Prostate gland (tissue), 2 donors: ENCODE results near the gene ARHGEF4.

Experiments used
- CTCF ChIP-seq, 4 experiments: fragments of 200-600 bp in 2 of 4; fragments of 450-650 bp in 2 of 4; sonication (generic) in 2 of 4; IDR thresholded peaks; 1 replicate in 3 of 4; 2 replicates in 1 of 4; pipeline ENCODE4 v1.5.1; 2016 to 2019; ENCODE audit warnings: antibody characterized with exemption in 4 of 4, mild to moderate bottlenecking in 2 of 4, moderate library complexity in 2 of 4
- POLR2A ChIP-seq: fragments of 450-650 bp; IDR thresholded peaks from one replicate; pipeline ENCODE4 v1.6.1; 2016; ENCODE audit warnings: antibody characterized with exemption, mild to moderate bottlenecking

DNA sequence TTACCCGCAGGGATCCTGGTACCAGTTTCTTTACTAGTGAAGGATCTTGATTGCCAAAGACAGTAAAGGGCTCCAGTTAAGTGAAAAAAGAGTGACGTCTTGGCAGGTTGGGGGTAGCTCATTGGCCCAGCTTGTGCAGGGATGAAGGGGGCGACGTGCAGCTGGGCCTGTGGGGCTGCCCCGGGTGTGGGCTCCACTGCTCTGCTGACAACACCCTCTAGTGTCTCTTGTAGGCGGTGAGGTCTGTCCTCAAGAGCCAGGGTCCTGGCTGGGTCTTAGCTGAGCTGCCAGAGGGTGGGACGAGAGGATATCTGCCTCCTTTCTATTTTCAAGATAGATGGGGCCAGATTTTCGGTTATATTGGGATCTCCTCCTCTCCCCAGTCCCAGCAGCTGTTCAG, 6.1 kb downstream of the ARHGEF4 start:
- TF ChIP-seq POLR2A (no peak), CTCF (IDR thresholded peaks at IDR 0.05) (no peak)
